Osteoblast (primary cell): ENCODE measurements around the gene CACNA1E. TPM values are rescaled to one million over a fixed set of nuclear protein-coding genes. Genes with fewer than 3 reads are reported as not detected.

ENCODE experiments used
- DNase-seq: peaks from one replicate; pipeline ENCODE4 v3.0.0; 2011; ENCODE audit warnings: low spot score, mixed read lengths; ENCODE audit not compliant: insufficient read length; ENCODE audit errors: missing footprints
- H2AFZ ChIP-seq: 2 replicates; pipeline ENCODE4 v1.6.0; 2011; ENCODE audit warnings: mild to moderate bottlenecking, low read length
- H3K27ac ChIP-seq: 2 replicates; pipeline ENCODE4 v1.5.1; 2011; ENCODE audit warnings: mild to moderate bottlenecking, low read depth, low read length, moderate library complexity
- H3K27me3 ChIP-seq: 2 replicates; pipeline ENCODE4 v1.6.0; 2012; ENCODE audit warnings: mild to moderate bottlenecking, control low read depth, inconsistent platforms, low read length, moderate library complexity; ENCODE audit not compliant: insufficient read depth
- H3K36me3 ChIP-seq: 2 replicates; pipeline ENCODE4 v1.5.1; 2011; ENCODE audit warnings: mild to moderate bottlenecking, low read length, control low read depth, moderate library complexity; ENCODE audit not compliant: insufficient read depth
- H3K4me1 ChIP-seq: 2 replicates; pipeline ENCODE4 v1.5.1; 2011; ENCODE audit warnings: mild to moderate bottlenecking, low read length, control low read depth, moderate library complexity; ENCODE audit not compliant: insufficient read depth
- H3K4me2 ChIP-seq: 2 replicates; pipeline ENCODE4 v1.6.0; 2011; ENCODE audit warnings: mild to moderate bottlenecking, low read length; ENCODE audit not compliant: insufficient read depth
- H3K4me3 ChIP-seq: fragments of 200-600 bp; sonication (generic); 3 replicates; pipeline ENCODE4 v1.5.1; 2012; ENCODE audit warnings: mild to moderate bottlenecking, low read length, inconsistent platforms; ENCODE audit not compliant: insufficient read depth
- H3K79me2 ChIP-seq: 2 replicates; pipeline ENCODE4 v1.6.0; 2012; ENCODE audit warnings: mild to moderate bottlenecking, low read length, control low read depth, inconsistent platforms; ENCODE audit not compliant: insufficient read depth
- H3K9me3 ChIP-seq: 2 replicates; pipeline ENCODE4 v1.5.1; 2011; ENCODE audit warnings: low read depth, low read length, control low read depth
- H4K20me1 ChIP-seq: 2 replicates; pipeline ENCODE4 v1.6.0; 2012; ENCODE audit warnings: mild to moderate bottlenecking, low read length, control low read depth; ENCODE audit not compliant: insufficient read depth
- total RNA-seq: library from RNA; depleted of rRNA; stranded (reverse); fragments of >200 nt; gene quantifications from 2 replicates; pipeline ENCODE4 v1.2.3, GENCODE V29; 2012
- TF ChIP-seq, protein P1 (sequence below): IDR thresholded peaks from 2 replicates; pipeline ENCODE4 v1.5.1; 2011; ENCODE audit warnings: mild to moderate bottlenecking, low read depth, low read length, moderate library complexity; ENCODE audit errors: extremely low read depth

Gene CACNA1E
- total RNA-seq, 1 donor, result under 0.01 TPM

DNA sequence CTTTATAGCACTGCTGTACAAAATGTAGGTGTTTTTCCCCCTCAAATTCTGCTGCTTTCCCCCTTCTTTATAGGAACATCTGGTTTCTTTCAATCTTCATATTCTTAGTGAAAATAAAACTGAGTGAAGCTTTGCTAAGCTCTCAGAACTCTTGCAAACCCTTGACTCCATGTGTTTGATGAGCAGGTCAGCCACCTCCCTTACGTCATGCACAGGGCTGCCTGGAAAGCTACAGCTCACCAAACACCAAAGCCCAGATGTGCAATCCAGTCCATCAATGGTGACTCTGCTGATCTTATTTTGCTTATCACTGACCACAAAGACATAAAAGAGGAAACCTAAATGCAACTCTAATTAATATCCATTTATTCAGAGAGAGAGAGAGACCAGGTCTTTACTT, 5.5 kb downstream of the CACNA1E start:
- H3K4me2 ChIP-seq, result no peak overlapping the region
- H2AFZ ChIP-seq, result no peak overlapping the region
- TF ChIP-seq, protein P1, sequence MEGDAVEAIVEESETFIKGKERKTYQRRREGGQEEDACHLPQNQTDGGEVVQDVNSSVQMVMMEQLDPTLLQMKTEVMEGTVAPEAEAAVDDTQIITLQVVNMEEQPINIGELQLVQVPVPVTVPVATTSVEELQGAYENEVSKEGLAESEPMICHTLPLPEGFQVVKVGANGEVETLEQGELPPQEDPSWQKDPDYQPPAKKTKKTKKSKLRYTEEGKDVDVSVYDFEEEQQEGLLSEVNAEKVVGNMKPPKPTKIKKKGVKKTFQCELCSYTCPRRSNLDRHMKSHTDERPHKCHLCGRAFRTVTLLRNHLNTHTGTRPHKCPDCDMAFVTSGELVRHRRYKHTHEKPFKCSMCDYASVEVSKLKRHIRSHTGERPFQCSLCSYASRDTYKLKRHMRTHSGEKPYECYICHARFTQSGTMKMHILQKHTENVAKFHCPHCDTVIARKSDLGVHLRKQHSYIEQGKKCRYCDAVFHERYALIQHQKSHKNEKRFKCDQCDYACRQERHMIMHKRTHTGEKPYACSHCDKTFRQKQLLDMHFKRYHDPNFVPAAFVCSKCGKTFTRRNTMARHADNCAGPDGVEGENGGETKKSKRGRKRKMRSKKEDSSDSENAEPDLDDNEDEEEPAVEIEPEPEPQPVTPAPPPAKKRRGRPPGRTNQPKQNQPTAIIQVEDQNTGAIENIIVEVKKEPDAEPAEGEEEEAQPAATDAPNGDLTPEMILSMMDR, result no peak
- no peaks in the 10 kb centered on the region for H3K9me3 ChIP-seq
- no peaks in the 10 kb centered on the region for H3K36me3 ChIP-seq
- H3K27ac ChIP-seq, result no peak overlapping the region
- peaks cover 23% of the 10 kb centered on the region for H3K27me3 ChIP-seq
- no peak for DNase-seq
- no peaks in the 10 kb centered on the region for H3K4me1 ChIP-seq
- no peaks in the 10 kb centered on the region for H4K20me1 ChIP-seq
- H3K79me2 ChIP-seq, result no peaks in the 10 kb centered on the region
- H3K4me3 ChIP-seq, result no peak overlapping the region

DNA sequence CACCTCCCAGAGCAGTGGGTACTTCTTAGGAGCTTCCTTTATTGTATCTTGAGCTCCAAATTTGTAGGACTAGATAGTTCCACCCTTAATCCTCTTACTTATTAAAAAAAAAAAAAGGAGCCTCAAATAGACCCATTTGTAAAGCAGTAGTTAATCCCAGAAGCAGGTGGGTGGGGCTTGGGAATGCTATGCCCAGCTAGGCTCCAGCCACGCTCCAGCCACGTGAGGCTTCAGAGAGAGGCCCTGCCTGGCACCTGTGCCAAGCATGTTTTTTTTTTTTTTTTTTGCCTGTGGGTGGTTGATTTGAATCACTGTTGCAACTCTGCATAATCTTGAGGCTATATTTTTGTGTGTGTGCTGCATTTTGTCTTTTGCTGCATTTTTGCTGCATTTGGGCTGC, 7.0 kb downstream of the CACNA1E start:
- H3K4me2 ChIP-seq, result no peak overlapping the region
- no peak overlapping the region for H2AFZ ChIP-seq
- H3K79me2 ChIP-seq, result no peaks in the 10 kb centered on the region
- H3K27ac ChIP-seq, result no peak overlapping the region
- H3K4me1 ChIP-seq, result no peaks in the 10 kb centered on the region
- H3K36me3 ChIP-seq, result no peaks in the 10 kb centered on the region
- no peaks in the 10 kb centered on the region for H4K20me1 ChIP-seq
- H3K27me3 ChIP-seq, result peaks cover 11% of the 10 kb centered on the region
- no peak for DNase-seq
- TF ChIP-seq, protein P1, result no peak
- no peak overlapping the region for H3K4me3 ChIP-seq
- no peaks in the 10 kb centered on the region for H3K9me3 ChIP-seq

DNA sequence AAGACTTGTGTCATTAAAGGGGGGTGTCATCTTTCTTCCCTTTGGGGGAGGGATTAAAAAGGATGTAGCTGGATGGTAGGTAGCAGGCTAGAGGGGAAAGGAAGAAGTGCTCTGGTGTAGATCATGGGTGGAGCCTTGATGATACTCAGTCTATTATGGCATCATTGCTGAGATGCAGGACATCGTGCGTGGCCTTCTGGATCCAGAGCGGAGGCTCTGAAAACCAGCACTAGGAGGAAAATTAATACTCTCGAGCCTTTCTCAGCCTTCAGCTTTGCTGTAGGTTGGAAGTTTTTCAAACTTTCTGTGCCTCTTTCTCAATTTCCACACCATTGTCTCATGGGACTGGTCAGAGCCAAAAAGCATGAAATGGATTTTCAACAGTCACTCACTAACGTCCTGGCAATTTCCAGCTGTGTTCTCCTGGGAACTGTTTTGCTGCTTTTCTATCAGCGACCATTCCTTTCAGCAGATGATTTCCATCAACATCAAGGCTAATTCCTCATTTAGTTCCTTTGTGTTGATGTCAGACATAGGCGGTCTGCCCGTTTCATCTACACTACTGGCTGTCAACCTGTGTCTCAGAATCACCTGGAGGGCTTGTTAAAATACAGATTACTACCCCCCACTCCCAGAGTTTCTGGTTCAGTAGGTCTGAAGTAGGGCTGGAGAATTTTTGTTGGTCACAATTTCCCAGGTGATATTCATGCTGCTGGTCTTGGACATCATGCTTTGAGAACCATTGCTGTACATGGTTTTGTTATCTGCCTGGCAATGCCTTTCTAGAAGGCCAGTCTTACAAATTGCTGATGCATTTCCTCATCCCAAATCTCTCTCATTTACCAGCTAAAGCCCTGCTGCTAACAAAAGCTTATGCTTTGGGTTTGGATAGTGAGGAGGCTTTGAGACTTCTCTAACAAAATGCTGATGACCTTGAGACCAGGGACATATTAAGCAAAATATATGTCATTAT, 7.7 kb downstream of the CACNA1E start:
- H4K20me1 ChIP-seq, result no peaks in the 10 kb centered on the region
- H3K4me1 ChIP-seq, result no peaks in the 10 kb centered on the region
- H2AFZ ChIP-seq, result no peak overlapping the region
- DNase-seq, result no peak
- H3K27ac ChIP-seq, result no peak overlapping the region
- H3K9me3 ChIP-seq, result no peaks in the 10 kb centered on the region
- peaks cover 3% of the 10 kb centered on the region for H3K27me3 ChIP-seq
- H3K79me2 ChIP-seq, result no peaks in the 10 kb centered on the region
- H3K4me3 ChIP-seq, result no peak overlapping the region
- H3K36me3 ChIP-seq, result no peaks in the 10 kb centered on the region
- H3K4me2 ChIP-seq, result no peak overlapping the region
- TF ChIP-seq, protein P1, result no peak

DNA sequence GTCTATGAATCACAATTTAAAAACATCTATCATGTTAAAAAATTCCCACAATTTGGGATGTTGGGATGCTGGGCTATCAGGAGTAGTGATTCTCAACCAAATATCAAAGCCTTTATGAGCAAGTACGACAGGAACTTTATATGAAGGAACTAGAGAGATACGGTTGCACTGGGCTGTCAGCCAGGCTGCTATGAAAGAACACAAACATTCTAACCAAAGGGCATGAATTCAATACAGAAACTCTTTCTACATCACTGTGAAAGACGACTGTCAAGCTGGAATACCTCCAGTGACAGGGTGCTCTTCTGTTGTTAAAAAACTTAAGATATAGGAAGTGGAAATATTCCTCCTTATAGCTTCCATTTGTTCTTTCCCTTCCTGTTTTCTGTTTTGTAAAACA, 9.8 kb downstream of the CACNA1E start:
- no peak overlapping the region for H2AFZ ChIP-seq
- H3K4me1 ChIP-seq, result no peaks in the 10 kb centered on the region
- H3K27me3 ChIP-seq, result no peaks in the 10 kb centered on the region
- no peaks in the 10 kb centered on the region for H3K79me2 ChIP-seq
- no peaks in the 10 kb centered on the region for H4K20me1 ChIP-seq
- TF ChIP-seq, protein P1, result no peak
- no peaks in the 10 kb centered on the region for H3K9me3 ChIP-seq
- no peak for DNase-seq
- no peaks in the 10 kb centered on the region for H3K36me3 ChIP-seq
- no peak overlapping the region for H3K4me3 ChIP-seq
- no peak overlapping the region for H3K4me2 ChIP-seq
- H3K27ac ChIP-seq, result no peak overlapping the region
